GM06990 (cell line): Measurements from ENCODE around the gene MPL.
"Not testable (repeated sequence)": the region's sequence is repeated elsewhere in the genome, so short reads cannot be mapped to it uniquely, and the experiment has no call there.

Experiments used
- DNase-seq: peaks from one replicate; pipeline ENCODE4 v3.0.0-alpha.2; 2011; ENCODE audit not compliant: insufficient read length; ENCODE audit errors: extremely low read depth
- H3K27me3 ChIP-seq: replicated peaks from 2 replicates; pipeline ENCODE4 v1.6.0; 2011; ENCODE audit warnings: low read length; ENCODE audit not compliant: control insufficient read depth, insufficient read depth
- H3K36me3 ChIP-seq: 2 replicates; pipeline ENCODE4 v1.5.1; 2011; ENCODE audit warnings: low read length; ENCODE audit not compliant: control insufficient read depth, insufficient read depth
- H3K4me3 ChIP-seq: replicated peaks from 2 replicates; pipeline ENCODE4 v1.5.1; 2011; ENCODE audit warnings: low read depth, mild to moderate bottlenecking, control low read depth, low read length
- TF ChIP-seq, protein P1 (sequence below): IDR thresholded peaks from 2 replicates; pipeline ENCODE4 v1.5.1; 2011; ENCODE audit warnings: low read length, control low read depth, mild to moderate bottlenecking, inconsistent platforms; ENCODE audit not compliant: insufficient read depth, poor library complexity, severe bottlenecking

MPL gene

DNA sequence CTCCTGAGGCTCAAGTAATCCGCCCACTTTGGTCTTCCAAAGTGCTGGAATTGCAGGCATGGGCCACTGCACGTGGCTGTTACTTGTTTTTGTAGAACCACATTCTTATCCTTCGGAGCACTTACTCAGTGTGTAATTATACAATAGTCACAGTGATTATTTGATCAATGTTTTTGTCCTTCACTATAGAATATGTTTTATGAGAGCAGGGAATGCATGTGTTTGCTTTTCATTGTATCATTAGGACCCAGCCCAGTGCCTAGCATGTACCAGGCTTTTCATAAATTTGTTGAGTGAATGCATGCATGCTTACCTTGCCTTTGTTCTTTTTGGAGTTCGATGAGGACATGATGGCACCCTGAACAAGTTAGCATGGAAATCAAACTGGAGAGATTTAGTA, 57.9 kb downstream of the MPL start:
- H3K27me3 ChIP-seq = no peaks in the 10 kb centered on the region
- H3K4me3 ChIP-seq = no peak overlapping the region
- DNase-seq = no peak
- TF ChIP-seq, protein P1, sequence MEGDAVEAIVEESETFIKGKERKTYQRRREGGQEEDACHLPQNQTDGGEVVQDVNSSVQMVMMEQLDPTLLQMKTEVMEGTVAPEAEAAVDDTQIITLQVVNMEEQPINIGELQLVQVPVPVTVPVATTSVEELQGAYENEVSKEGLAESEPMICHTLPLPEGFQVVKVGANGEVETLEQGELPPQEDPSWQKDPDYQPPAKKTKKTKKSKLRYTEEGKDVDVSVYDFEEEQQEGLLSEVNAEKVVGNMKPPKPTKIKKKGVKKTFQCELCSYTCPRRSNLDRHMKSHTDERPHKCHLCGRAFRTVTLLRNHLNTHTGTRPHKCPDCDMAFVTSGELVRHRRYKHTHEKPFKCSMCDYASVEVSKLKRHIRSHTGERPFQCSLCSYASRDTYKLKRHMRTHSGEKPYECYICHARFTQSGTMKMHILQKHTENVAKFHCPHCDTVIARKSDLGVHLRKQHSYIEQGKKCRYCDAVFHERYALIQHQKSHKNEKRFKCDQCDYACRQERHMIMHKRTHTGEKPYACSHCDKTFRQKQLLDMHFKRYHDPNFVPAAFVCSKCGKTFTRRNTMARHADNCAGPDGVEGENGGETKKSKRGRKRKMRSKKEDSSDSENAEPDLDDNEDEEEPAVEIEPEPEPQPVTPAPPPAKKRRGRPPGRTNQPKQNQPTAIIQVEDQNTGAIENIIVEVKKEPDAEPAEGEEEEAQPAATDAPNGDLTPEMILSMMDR = no peak
- peaks cover 2% of the 10 kb centered on the region; the same call in 1 of the 2 replicates for H3K36me3 ChIP-seq

DNA sequence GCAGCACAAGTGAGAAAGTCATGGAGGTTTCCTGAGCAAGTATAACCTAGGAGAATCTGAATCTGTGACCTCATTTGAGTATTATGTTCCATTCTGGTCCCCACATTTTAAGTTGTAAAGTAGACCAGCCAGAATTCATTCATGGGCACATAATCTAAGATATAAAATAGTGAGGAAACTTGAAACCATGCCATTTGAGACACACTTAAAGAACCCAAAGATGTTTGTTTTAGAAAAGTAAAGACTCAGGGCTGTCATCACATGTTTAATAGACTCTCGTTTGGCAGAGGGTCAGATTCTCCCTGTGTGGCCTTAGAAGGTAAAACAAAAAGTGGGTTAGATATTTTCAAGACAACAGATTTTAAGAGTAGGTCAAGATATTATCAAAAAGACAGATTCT, 58.4 kb downstream of the MPL start:
- DNase-seq = no peak
- Histone ChIP-seq H3K4me3 (no peak overlapping the region), H3K27me3 (no peaks in the 10 kb centered on the region), H3K36me3 (peaks cover 2% of the 10 kb centered on the region; the same call in 1 of the 2 replicates)
- TF ChIP-seq, protein P1 = no peak

DNA sequence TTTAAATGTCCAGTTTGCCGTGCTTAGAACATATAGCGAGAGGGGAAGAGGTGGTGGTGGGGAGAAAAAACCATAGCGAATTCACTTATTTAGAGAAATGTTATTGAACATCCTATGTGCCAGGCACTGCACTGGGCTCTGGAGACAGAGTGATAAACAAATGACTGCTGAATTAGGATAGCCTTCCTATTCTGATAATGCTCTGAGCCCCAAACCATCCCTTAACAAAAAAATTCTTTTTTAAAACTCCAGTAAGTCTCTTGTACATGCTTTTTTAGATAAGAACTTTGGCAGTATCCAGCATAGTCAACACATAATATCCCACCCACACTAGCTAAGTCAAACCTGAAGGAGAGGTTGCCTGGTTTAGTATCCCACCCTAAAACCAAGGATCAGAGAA, 60.6 kb downstream of the MPL start:
- H3K27me3 ChIP-seq = no peaks in the 10 kb centered on the region
- DNase-seq = no peak
- peaks cover 3% of the 10 kb centered on the region; the same call in 1 of the 2 replicates for H3K36me3 ChIP-seq
- TF ChIP-seq, protein P1 = no peak
- H3K4me3 ChIP-seq = no peak overlapping the region

DNA sequence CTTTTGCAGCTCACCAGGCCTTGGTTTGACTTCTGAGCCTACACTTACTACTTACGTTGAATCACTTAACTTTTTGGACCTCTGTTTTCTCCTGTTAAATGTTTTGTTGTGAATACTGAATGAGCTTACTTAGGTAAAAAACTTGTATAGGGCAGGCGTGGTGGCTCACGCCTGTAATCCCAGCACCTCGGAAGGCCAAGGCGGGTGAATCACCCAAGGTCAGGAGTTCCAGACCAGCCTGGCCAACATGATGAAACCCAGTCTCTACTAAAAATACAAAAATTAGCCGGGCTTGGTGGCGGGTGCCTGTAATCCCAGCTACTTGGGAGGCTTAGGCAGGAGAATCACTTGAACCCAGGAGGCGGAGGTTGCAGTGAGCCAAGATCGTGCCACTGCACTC, 62.8 kb downstream of the MPL start:
- not testable (repeated sequence) for H3K4me3 ChIP-seq, DNase-seq

DNA sequence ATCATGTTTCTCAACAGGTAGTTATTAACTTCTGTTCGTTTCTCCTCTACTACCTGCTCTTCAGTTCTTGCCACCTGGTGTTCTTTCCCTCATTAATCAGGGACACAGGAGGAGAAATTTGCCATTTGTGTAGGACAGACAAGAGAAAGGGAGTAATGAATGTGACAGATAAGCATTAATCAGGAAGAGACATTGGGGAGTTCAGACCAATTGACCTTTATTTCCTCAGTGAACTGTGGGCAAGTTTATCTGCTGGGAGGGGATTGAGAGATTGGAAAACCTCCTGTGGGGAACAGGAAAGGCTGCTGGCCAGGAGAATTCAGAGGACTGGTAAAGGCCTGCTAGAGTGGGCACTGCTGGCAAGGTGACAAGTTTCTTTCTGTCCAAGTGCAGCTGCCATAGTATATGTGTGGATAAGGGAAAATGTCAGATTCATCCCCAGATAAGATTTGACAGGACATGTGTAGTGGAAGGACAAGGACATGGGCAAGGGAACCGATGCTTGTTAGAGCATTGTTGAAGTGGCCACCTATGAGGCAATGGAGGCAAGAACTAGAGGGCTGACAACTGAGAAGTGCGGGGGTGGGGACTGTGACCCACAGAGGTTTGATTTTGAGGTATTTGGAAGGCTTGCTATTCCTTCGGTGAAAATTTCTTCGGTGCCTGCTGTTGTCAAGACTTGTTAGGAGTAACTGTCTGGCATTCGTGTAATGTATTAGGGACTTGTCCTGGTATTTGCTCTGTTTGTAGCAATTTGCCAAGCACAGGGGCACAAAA, 64.7 kb downstream of the MPL start:
- peaks cover 13% of the 10 kb centered on the region for H3K36me3 ChIP-seq
- TF ChIP-seq, protein P1 = no peak
- H3K27me3 ChIP-seq = no peaks in the 10 kb centered on the region
- DNase-seq = no peak
- no peak overlapping the region for H3K4me3 ChIP-seq

More for the DNA sequence above, 62.8 kb downstream of the MPL start:
- not testable (repeated sequence) for H3K36me3 ChIP-seq, H3K27me3 ChIP-seq
